A549 (cell line): ENCODE measurements around the gene PCDHGA9. TPM values are rescaled to one million over a fixed set of nuclear protein-coding genes. Genes with fewer than 3 reads are reported as not detected.

Experiments used
- ATAC-seq, 2 experiments: fragments of 200-7000 bp in 1 of 2; fragments of >200 bp in 1 of 2; cut with Nextera tagmentation in 1 of 2; cut with Tn5 transposase in 1 of 2; 3 replicates each; pipeline versions ENCODE4 v1.8.0 to v1.9.1; 2018 to 2020; ENCODE audit warnings: mild to moderate bottlenecking in 1 of 2, moderate library complexity in 1 of 2
- CTCF ChIA-PET: fragments of 300-600 bp; sonication (Branson Sonifier 250); formaldehyde crosslinking; extraction: SDS; loops from one replicate; lab custom pipeline; 2021; ENCODE audit warnings: antibody characterized with exemption, inconsistent platforms; lab: Yijun Ruan, JAX
- POLR2A ChIA-PET: fragments of 350-600 bp; formaldehyde crosslinking; extraction: SDS; loops from one replicate; lab custom pipeline; 2021; ENCODE audit warnings: antibody characterized with exemption, inconsistent platforms; lab: Yijun Ruan, JAX
- DNase-seq, 2 experiments: peaks; one replicate each; pipeline versions ENCODE4 v3.0.0 to v3.0.0-alpha.2; 2011 to 2016; ENCODE audit warnings: low read depth in 1 of 2, low spot score in 1 of 2
- FAIRE-seq: peaks from 2 replicates; lab custom pipeline; 2011; peaks lifted over from hg19 to GRCh38; lab: Jason Lieb, UNC
- H3K27ac ChIP-seq, 2 experiments: fragments of >200 bp; sonication (Bioruptor Twin); formaldehyde crosslinking; 3 replicates each; pipeline ENCODE4 v1.5.1; 2016 to 2017
- H3K4me1 ChIP-seq: fragments of >200 bp; sonication (Bioruptor Twin); formaldehyde crosslinking; 3 replicates; pipeline ENCODE4 v1.6.1; 2016
- H3K4me2 ChIP-seq: fragments of >200 bp; sonication (Bioruptor Twin); formaldehyde crosslinking; 3 replicates; pipeline ENCODE4 v1.6.1; 2016
- H3K4me3 ChIP-seq: fragments of >200 bp; sonication (Bioruptor Twin); formaldehyde crosslinking; 3 replicates; pipeline ENCODE4 v1.5.1; 2016
- H3K9me3 ChIP-seq: fragments of >200 bp; sonication (Bioruptor Twin); formaldehyde crosslinking; 3 replicates; pipeline ENCODE4 v1.6.1; 2016
- ATOH8 ChIP-seq: fragments of 250-450 bp; sonication (Bioruptor Pico); IDR thresholded peaks from 2 replicates; pipeline ENCODE4 v1.5.0; 2020; ENCODE audit warnings: low read depth, mild to moderate bottlenecking, moderate library complexity
- CHD4 ChIP-seq: fragments of 200-600 bp; sonication (generic); IDR thresholded peaks from 2 replicates; pipeline ENCODE4 v1.6.1; 2016; ENCODE audit warnings: antibody characterized with exemption, mild to moderate bottlenecking, borderline replicate concordance
- ELK1 ChIP-seq: fragments of 150-350 bp; IDR thresholded peaks from 2 replicates; pipeline ENCODE4 v1.6.1; 2014; ENCODE audit warnings: low read depth, mild to moderate bottlenecking, low read length
- GATA3 ChIP-seq: IDR thresholded peaks from 2 replicates; pipeline ENCODE4 v1.6.1; 2012; ENCODE audit warnings: borderline replicate concordance
- HES2 ChIP-seq: fragments of >200 bp; sonication (Bioruptor Twin); formaldehyde crosslinking; IDR thresholded peaks from 2 replicates; pipeline ENCODE4 v1.6.1; 2016
- HOXB5 ChIP-seq: fragments of 250-450 bp; sonication (Bioruptor Pico); IDR thresholded peaks from 2 replicates; pipeline ENCODE4 v1.5.0; 2020; ENCODE audit warnings: mild to moderate bottlenecking, moderate library complexity
- JUNB ChIP-seq: fragments of >200 bp; sonication (Bioruptor Twin); formaldehyde crosslinking; IDR thresholded peaks from 2 replicates; pipeline ENCODE4 v1.6.1; 2016
- KDM1A ChIP-seq: fragments of 200-600 bp; sonication (generic); IDR thresholded peaks from 2 replicates; pipeline ENCODE4 v1.6.1; 2016; ENCODE audit warnings: low read depth, mild to moderate bottlenecking
- MAFK ChIP-seq: fragments of 450-650 bp; IDR thresholded peaks from 2 replicates; pipeline ENCODE4 v1.6.1; 2014; ENCODE audit not compliant: partially characterized antibody
- MAX ChIP-seq: IDR thresholded peaks from 2 replicates; pipeline ENCODE4 v1.6.1; 2012
- MYC ChIP-seq: IDR thresholded peaks from 2 replicates; pipeline ENCODE4 v1.6.1; 2012; ENCODE audit warnings: mild to moderate bottlenecking, inconsistent platforms, low read length, improper control_type of control experiment, borderline replicate concordance
- NPAS2 ChIP-seq: fragments of 250-450 bp; sonication (Bioruptor Pico); IDR thresholded peaks from 2 replicates; pipeline ENCODE4 v1.8.0; 2022; ENCODE audit warnings: mild to moderate bottlenecking, moderate library complexity, borderline replicate concordance
- PHF8 ChIP-seq: fragments of 200-600 bp; sonication (generic); IDR thresholded peaks from 2 replicates; pipeline ENCODE4 v1.6.1; 2016; ENCODE audit warnings: low read depth, mild to moderate bottlenecking, antibody characterized with exemption, moderate library complexity, borderline replicate concordance
- POLR2A ChIP-seq: IDR thresholded peaks from 2 replicates; pipeline ENCODE4 v1.6.1; 2012; ENCODE audit warnings: mild to moderate bottlenecking, low read length
- POLR2AphosphoS2 ChIP-seq: conservative IDR thresholded peaks from 2 replicates; pipeline ENCODE4 v1.6.1; 2012; ENCODE audit warnings: low read length, improper control_type of control experiment, inconsistent platforms
- RAD21 ChIP-seq, 2 experiments: fragments of >200 bp in 1 of 2; sonication (Bioruptor Twin) in 1 of 2; formaldehyde crosslinking in 1 of 2; IDR thresholded peaks in 1 of 2; conservative IDR thresholded peaks in 1 of 2; 2 replicates in 1 of 2; 3 replicates in 1 of 2; pipeline ENCODE4 v1.6.1; 2012 to 2018; ENCODE audit warnings: inconsistent platforms in 1 of 2
- RCOR1 ChIP-seq: fragments of 150-350 bp; IDR thresholded peaks from 2 replicates; pipeline ENCODE4 v1.6.1; 2014; ENCODE audit warnings: antibody characterized with exemption, low read length, low read depth
- REST ChIP-seq: fragments of 200-600 bp; sonication (generic); IDR thresholded peaks from 2 replicates; pipeline ENCODE4 v1.6.1; 2016; ENCODE audit warnings: antibody characterized with exemption, mild to moderate bottlenecking, moderate library complexity
- RNF2 ChIP-seq: fragments of 200-600 bp; sonication (generic); IDR thresholded peaks from 2 replicates; pipeline ENCODE4 v1.6.1; 2016; ENCODE audit warnings: low read depth, mild to moderate bottlenecking, antibody characterized with exemption, moderate library complexity, borderline replicate concordance
- TP53 ChIP-seq: fragments of 250-450 bp; sonication (Bioruptor Pico); IDR thresholded peaks from 2 replicates; pipeline ENCODE4 v1.5.0; 2021; ENCODE audit warnings: mild to moderate bottlenecking, moderate library complexity
- USF2 ChIP-seq: fragments of 450-650 bp; IDR thresholded peaks from 2 replicates; pipeline ENCODE4 v1.6.1; 2014; ENCODE audit warnings: antibody characterized with exemption
- ZFP36 ChIP-seq: fragments of 450-650 bp; IDR thresholded peaks from 2 replicates; pipeline ENCODE4 v1.6.1; 2014; ENCODE audit warnings: borderline replicate concordance; ENCODE audit not compliant: partially characterized antibody
- WGBS: methylation state at CpG from one replicate; pipeline ENCODE4 v1.1.6; 2017; ENCODE audit errors: missing lambda C conversion rate; 5-methylcytosine and 5-hydroxymethylcytosine counted together
- polyA plus RNA-seq, 4 experiments: library from polyadenylated mRNA; depleted of rRNA in 3 of 4; stranded (reverse); fragments of >200 nt; fragmentation: RNase III in 1 of 4; extraction: RNeasy Plus Mini Kit Qiagen cat#74134 plus additional on column Dnase treatment in 1 of 4; gene quantifications; 2 replicates in 3 of 4; 3 replicates in 1 of 4; pipeline ENCODE4 v1.2.3, GENCODE V29; 2011 to 2017

The PCDHGA9 gene
- polyA plus RNA-seq, 2 of the 4 experiments (the other 2 are of a cell fraction): 0.03 to 0.22 TPM

- no peak for TF ChIP-seq HES2
Measured at GRCh38 chr5:141356133-141356532, 46.4 kb upstream of the PCDHGA9 start (continued).

- TF ChIP-seq HOXB5 (no peak), HES2 (no peak), CHD4 (no peak), MAX (no peak), PHF8 (no peak), NPAS2 (CRISPR knock-in tag) (no peak), ZFP36 (no peak), POLR2AphosphoS2 (no peak), MAFK (no peak), ATOH8 (CRISPR knock-in tag) (no peak), POLR2A (no peak), JUNB (no peak), TP53 (CRISPR knock-in tag) (no peak), RAD21 (conservative IDR thresholded peaks at IDR 0.05 in 1 of 2, IDR thresholded peaks at IDR 0.05 in 1 of 2) (no peak), GATA3 (no peak)
- WGBS: 19% methylated on average over 6 of the region's 19 CpGs
- CTCF ChIA-PET: interaction anchor here (1.2 kb wide), 1 partner anchor 14 kb away, joined by 3 read pairs; no protein-coding TSS in a partner anchor
- ATAC-seq: no peak
- POLR2A ChIA-PET: no interaction called here
- H3K9me3 ChIP-seq: peaks cover 55% of the 10 kb centered on the region
- no peak overlapping the region for H3K27ac ChIP-seq
- H3K4me3 ChIP-seq: no peak overlapping the region
- no peaks in the 10 kb centered on the region for H3K4me1 ChIP-seq
- DNase-seq: no peak
- FAIRE-seq: no peak
- H3K4me2 ChIP-seq: no peak overlapping the region
Measured at GRCh38 chr5:141356950-141357349, 45.6 kb upstream of the PCDHGA9 start.

- ATAC-seq: no peak
- Histone ChIP-seq H3K4me1 (no peaks in the 10 kb centered on the region), H3K4me2 (no peak within 1 kb of the TSS), H3K4me3 (no peak within 1 kb of the TSS), H3K27ac (no peak within 1 kb of the TSS), H3K9me3 (peaks cover 65% of the 10 kb centered on the region)
- DNase-seq: no peak
- no peak for FAIRE-seq
- ChIA-PET CTCF (interaction anchor here (0.9 to 1.3 kb wide), 2 partner anchors 10 to 204 kb away, joined by 4 to 5 read pairs; partner anchors contain the start of gene PCDHGB1), POLR2A (no interaction called here)
- TF ChIP-seq POLR2A (no peak), RAD21 (conservative IDR thresholded peaks at IDR 0.05 in 1 of 2, IDR thresholded peaks at IDR 0.05 in 1 of 2) (peak in 1 of 2 experiments; percentile 14; a peak in 1 of 5 replicates)
- WGBS: 67% methylated on average over 24 of the region's 24 CpGs
Measured at GRCh38 chr5:141359790-141360426, 42.7 kb upstream of the PCDHGA9 start, which contains the start of gene PCDHGB2. TSS of gene PCDHGB2 (plus strand) at chr5:141359994. CDS start at chr5:141360136, 142 bp downstream.

- ATAC-seq: no peak
- WGBS: 53% methylated on average over 15 of the region's 15 CpGs
- no peak overlapping the region for H3K4me2 ChIP-seq
- TF ChIP-seq RNF2 (no peak), TP53 (CRISPR knock-in tag) (no peak), RCOR1 (no peak), KDM1A (no peak), MYC (no peak), REST (no peak), JUNB (no peak), CHD4 (no peak), ELK1 (no peak), USF2 (no peak), HES2 (no peak), MAFK (no peak)
Measured at GRCh38 chr5:141360685-141361084, 41.9 kb upstream of the PCDHGA9 start.

More at GRCh38 chr5:141360685-141361084, 41.9 kb upstream of the PCDHGA9 start:
- Histone ChIP-seq H3K9me3 (peaks cover 69% of the 10 kb centered on the region), H3K4me1 (no peaks in the 10 kb centered on the region), H3K27ac (no peak overlapping the region), H3K4me3 (no peak overlapping the region)
- DNase-seq (no peak), FAIRE-seq (no peak)
- ChIA-PET CTCF (interaction anchor here (1.3 kb wide), 1 partner anchor 10 kb away, joined by 4 read pairs; the partner anchor contains the start of gene PCDHGB1), POLR2A (no interaction called here)
